ENCODE measurements around the gene SCLT1.

DNA sequence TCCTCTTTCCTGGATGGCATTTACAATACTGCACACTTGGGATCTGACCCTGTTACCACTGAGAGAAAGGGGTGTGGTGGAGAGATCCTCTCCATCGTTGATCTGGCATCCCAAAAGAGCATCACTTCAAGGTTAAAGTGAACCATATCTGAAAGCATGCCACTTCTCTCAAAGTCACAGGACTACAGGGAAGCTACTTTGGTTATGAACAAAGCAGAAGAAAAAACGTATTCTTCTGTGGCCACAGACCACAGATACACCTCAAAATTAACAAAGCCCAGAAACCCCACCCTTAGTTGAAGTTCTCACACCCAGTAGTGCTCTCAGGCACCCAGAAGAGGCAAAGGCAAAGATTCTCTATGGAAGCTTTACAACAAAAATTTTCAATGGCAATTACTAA is 175.6 kb downstream of the SCLT1 start:
- TF ChIP-seq, protein P1, sequence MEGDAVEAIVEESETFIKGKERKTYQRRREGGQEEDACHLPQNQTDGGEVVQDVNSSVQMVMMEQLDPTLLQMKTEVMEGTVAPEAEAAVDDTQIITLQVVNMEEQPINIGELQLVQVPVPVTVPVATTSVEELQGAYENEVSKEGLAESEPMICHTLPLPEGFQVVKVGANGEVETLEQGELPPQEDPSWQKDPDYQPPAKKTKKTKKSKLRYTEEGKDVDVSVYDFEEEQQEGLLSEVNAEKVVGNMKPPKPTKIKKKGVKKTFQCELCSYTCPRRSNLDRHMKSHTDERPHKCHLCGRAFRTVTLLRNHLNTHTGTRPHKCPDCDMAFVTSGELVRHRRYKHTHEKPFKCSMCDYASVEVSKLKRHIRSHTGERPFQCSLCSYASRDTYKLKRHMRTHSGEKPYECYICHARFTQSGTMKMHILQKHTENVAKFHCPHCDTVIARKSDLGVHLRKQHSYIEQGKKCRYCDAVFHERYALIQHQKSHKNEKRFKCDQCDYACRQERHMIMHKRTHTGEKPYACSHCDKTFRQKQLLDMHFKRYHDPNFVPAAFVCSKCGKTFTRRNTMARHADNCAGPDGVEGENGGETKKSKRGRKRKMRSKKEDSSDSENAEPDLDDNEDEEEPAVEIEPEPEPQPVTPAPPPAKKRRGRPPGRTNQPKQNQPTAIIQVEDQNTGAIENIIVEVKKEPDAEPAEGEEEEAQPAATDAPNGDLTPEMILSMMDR (IDR thresholded peaks at IDR 0.05) = no peak
- TF ChIP-seq, protein P2, sequence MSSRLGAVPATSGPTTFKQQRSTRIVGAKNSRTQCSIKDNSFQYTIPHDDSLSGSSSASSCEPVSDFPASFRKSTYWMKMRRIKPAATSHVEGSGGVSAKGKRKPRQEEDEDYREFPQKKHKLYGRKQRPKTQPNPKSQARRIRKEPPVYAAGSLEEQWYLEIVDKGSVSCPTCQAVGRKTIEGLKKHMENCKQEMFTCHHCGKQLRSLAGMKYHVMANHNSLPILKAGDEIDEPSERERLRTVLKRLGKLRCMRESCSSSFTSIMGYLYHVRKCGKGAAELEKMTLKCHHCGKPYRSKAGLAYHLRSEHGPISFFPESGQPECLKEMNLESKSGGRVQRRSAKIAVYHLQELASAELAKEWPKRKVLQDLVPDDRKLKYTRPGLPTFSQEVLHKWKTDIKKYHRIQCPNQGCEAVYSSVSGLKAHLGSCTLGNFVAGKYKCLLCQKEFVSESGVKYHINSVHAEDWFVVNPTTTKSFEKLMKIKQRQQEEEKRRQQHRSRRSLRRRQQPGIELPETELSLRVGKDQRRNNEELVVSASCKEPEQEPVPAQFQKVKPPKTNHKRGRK (CRISPR knock-in tag; IDR thresholded peaks at IDR 0.05; ENCODE audit: borderline replicate concordance) = no peak
- no peak for TF ChIP-seq EMX1 (CRISPR knock-in tag; IDR thresholded peaks at IDR 0.05)
- no peak for TF ChIP-seq CREB1 (CRISPR knock-in tag; IDR thresholded peaks at IDR 0.05)
- TF ChIP-seq ESRRA (CRISPR knock-in tag; IDR thresholded peaks at IDR 0.05; ENCODE audit: borderline replicate concordance) = no peak
- TF ChIP-seq, protein P3, sequence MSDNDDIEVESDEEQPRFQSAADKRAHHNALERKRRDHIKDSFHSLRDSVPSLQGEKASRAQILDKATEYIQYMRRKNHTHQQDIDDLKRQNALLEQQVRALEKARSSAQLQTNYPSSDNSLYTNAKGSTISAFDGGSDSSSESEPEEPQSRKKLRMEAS (CRISPR knock-in tag; IDR thresholded peaks at IDR 0.05) = no peak

All from WTC11 (cell line).